A549 (cell line): Measurements from ENCODE around the gene SUPT7L.

Source experiments
- NFE2L2 ChIP-seq: fragments of 150-350 bp; conservative IDR thresholded peaks from 2 replicates; pipeline ENCODE4 v1.6.1; 2014; ENCODE audit warnings: low read length
- TF ChIP-seq, protein P1 (sequence below): fragments of 450-650 bp; IDR thresholded peaks from 2 replicates; pipeline ENCODE4 v1.6.1; 2014; ENCODE audit warnings: antibody characterized with exemption

DNA sequence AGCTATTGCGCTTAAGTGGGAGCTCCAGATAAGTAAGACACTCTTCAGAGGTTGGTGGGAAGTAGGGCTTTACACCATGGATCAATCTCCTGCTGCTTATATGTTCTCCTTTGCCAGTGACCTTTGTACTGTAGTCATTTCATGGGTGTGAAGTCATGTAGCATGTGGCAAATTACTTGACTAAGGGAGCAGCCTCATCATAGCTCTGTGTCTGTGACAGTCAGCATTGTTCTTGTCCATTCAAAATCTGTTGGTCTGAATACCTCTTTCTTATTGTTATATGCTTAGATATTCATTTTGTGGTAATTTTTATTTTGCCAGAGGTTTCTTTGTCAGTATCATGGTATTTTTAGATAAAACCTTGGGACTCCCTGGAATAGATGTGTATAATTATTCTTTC lies 18.4 kb upstream of the SUPT7L start:
- TF ChIP-seq NFE2L2: no peak
- TF ChIP-seq, protein P1, sequence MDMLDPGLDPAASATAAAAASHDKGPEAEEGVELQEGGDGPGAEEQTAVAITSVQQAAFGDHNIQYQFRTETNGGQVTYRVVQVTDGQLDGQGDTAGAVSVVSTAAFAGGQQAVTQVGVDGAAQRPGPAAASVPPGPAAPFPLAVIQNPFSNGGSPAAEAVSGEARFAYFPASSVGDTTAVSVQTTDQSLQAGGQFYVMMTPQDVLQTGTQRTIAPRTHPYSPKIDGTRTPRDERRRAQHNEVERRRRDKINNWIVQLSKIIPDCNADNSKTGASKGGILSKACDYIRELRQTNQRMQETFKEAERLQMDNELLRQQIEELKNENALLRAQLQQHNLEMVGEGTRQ: no peak
